ENCODE results near the gene MICAL2. TPM values are rescaled to one million over a fixed set of nuclear protein-coding genes. Genes with fewer than 3 reads are reported as not detected.

MICAL2 gene
- total and polyA plus RNA-seq, 2 of the 13 experiments (the other 11 are each of a cell fraction or from before 2014, with no cell fraction given): 0.78 to 1.1 TPM

- TF ChIP-seq TCF12 (IDR thresholded peaks at IDR 0.05) (no peak), TCF12 (CRISPR knock-in tag; IDR thresholded peaks at IDR 0.05) (no peak), CSRNP1 (CRISPR knock-in tag; IDR thresholded peaks at IDR 0.05) (no peak), ZBTB38 (CRISPR knock-in tag; IDR thresholded peaks at IDR 0.05) (no peak), ZC3H4 (CRISPR knock-in tag; IDR thresholded peaks at IDR 0.05; ENCODE audit: borderline replicate concordance) (no peak), ZNF782 (CRISPR knock-in tag; IDR thresholded peaks at IDR 0.05; ENCODE audit: borderline replicate concordance) (no peak), GABPA (IDR thresholded peaks at IDR 0.05; ENCODE audit: low read depth, low read length) (no peak), GABPA (CRISPR knock-in tag; IDR thresholded peaks at IDR 0.05; ENCODE audit: low read depth) (no peak), KDM1A (CRISPR knock-in tag; IDR thresholded peaks at IDR 0.05) (no peak), ZMYM2 (CRISPR knock-in tag; IDR thresholded peaks at IDR 0.05) (no peak), ZNF3 (CRISPR knock-in tag; IDR thresholded peaks at IDR 0.05) (no peak), ZNF556 (CRISPR knock-in tag; IDR thresholded peaks at IDR 0.05; ENCODE audit: borderline replicate concordance) (no peak), SIX4 (CRISPR knock-in tag; IDR thresholded peaks at IDR 0.05) (no peak), POLR2AphosphoS5 (IDR thresholded peaks at IDR 0.05; ENCODE audit: low read depth, low read length) (no peak), ZNF674 (CRISPR knock-in tag; IDR thresholded peaks at IDR 0.05; ENCODE audit: low read depth) (no peak), AKNA (CRISPR knock-in tag; IDR thresholded peaks at IDR 0.05; ENCODE audit: borderline replicate concordance) (no peak)
- TF ChIP-seq, protein P1, sequence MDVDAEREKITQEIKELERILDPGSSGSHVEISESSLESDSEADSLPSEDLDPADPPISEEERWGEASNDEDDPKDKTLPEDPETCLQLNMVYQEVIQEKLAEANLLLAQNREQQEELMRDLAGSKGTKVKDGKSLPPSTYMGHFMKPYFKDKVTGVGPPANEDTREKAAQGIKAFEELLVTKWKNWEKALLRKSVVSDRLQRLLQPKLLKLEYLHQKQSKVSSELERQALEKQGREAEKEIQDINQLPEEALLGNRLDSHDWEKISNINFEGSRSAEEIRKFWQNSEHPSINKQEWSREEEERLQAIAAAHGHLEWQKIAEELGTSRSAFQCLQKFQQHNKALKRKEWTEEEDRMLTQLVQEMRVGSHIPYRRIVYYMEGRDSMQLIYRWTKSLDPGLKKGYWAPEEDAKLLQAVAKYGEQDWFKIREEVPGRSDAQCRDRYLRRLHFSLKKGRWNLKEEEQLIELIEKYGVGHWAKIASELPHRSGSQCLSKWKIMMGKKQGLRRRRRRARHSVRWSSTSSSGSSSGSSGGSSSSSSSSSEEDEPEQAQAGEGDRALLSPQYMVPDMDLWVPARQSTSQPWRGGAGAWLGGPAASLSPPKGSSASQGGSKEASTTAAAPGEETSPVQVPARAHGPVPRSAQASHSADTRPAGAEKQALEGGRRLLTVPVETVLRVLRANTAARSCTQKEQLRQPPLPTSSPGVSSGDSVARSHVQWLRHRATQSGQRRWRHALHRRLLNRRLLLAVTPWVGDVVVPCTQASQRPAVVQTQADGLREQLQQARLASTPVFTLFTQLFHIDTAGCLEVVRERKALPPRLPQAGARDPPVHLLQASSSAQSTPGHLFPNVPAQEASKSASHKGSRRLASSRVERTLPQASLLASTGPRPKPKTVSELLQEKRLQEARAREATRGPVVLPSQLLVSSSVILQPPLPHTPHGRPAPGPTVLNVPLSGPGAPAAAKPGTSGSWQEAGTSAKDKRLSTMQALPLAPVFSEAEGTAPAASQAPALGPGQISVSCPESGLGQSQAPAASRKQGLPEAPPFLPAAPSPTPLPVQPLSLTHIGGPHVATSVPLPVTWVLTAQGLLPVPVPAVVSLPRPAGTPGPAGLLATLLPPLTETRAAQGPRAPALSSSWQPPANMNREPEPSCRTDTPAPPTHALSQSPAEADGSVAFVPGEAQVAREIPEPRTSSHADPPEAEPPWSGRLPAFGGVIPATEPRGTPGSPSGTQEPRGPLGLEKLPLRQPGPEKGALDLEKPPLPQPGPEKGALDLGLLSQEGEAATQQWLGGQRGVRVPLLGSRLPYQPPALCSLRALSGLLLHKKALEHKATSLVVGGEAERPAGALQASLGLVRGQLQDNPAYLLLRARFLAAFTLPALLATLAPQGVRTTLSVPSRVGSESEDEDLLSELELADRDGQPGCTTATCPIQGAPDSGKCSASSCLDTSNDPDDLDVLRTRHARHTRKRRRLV (CRISPR knock-in tag; IDR thresholded peaks at IDR 0.05): no peak
- TF ChIP-seq, protein P2, sequence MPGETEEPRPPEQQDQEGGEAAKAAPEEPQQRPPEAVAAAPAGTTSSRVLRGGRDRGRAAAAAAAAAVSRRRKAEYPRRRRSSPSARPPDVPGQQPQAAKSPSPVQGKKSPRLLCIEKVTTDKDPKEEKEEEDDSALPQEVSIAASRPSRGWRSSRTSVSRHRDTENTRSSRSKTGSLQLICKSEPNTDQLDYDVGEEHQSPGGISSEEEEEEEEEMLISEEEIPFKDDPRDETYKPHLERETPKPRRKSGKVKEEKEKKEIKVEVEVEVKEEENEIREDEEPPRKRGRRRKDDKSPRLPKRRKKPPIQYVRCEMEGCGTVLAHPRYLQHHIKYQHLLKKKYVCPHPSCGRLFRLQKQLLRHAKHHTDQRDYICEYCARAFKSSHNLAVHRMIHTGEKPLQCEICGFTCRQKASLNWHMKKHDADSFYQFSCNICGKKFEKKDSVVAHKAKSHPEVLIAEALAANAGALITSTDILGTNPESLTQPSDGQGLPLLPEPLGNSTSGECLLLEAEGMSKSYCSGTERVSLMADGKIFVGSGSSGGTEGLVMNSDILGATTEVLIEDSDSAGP (CRISPR knock-in tag; IDR thresholded peaks at IDR 0.05; ENCODE audit: borderline replicate concordance): no peak
Observed at GRCh38 chr11:12110201-12110713, at the start of gene MICAL2 (continued).
